Keratinocyte (primary cell): ENCODE results near the gene INVS.
"Not testable (repeated sequence)": the region's sequence is repeated elsewhere in the genome, so short reads cannot be mapped to it uniquely, and the experiment has no call there.

Experiments used
- CTCF ChIP-seq, 3 experiments: IDR thresholded peaks in 1 of 3; conservative IDR thresholded peaks in 1 of 3; optimal IDR thresholded peaks in 1 of 3; 2 replicates in 2 of 3; 3 replicates in 1 of 3; pipeline versions ENCODE3 to v1.5.1; 2011; ENCODE audit warnings: low read length in 3 of 3, mild to moderate bottlenecking in 3 of 3, moderate library complexity in 2 of 3, control low read depth in 1 of 3, inconsistent platforms in 1 of 3; ENCODE audit not compliant: insufficient read depth in 2 of 3; ENCODE audit errors: extremely low read depth in 1 of 3
- EZH2 ChIP-seq: IDR thresholded peaks from one replicate; pipeline ENCODE4 v1.6.1; 2012; ENCODE audit warnings: inconsistent platforms, mild to moderate bottlenecking, low read length, moderate library complexity

GRCh38 chr9:100141862-100142261 is 42.8 kb downstream of the INVS start:
- not testable (repeated sequence) for TF ChIP-seq CTCF (optimal IDR thresholded peaks at IDR 0.05 in 1 of 3, IDR thresholded peaks at IDR 0.05 in 1 of 3, conservative IDR thresholded peaks at IDR 0.05 in 1 of 3; ENCODE audit: extremely low read depth in 1 of 3, insufficient read depth in 2 of 3, low read length in 3 of 3); EZH2
